MCF 10A (cell line): ENCODE data around the gene THPO. TPM values are rescaled to one million over a fixed set of nuclear protein-coding genes. Genes with fewer than 3 reads are reported as not detected.

Experiments used
- BruUV-seq: library from RNA; stranded (reverse); fragments of 400-500 nt; replicated peaks from 2 replicates; lab custom pipeline; 2021; lab: Mats Ljungman, UMichigan
- CTCF ChIA-PET: fragments of 300-600 bp; sonication (Branson Sonifier 250); formaldehyde crosslinking; extraction: SDS; loops from one replicate; lab custom pipeline; 2021; ENCODE audit warnings: antibody characterized with exemption, inconsistent platforms; lab: Yijun Ruan, JAX
- POLR2A ChIA-PET: fragments of 300-600, 350-650 bp; sonication (Branson Sonifier 250); formaldehyde crosslinking; extraction: SDS; loops from one replicate; lab custom pipeline; 2020; ENCODE audit warnings: antibody characterized with exemption, inconsistent platforms; lab: Yijun Ruan, JAX
- DNase-seq: peaks from one replicate; pipeline ENCODE4 v3.0.0-alpha.2; 2018; ENCODE audit not compliant: unreplicated experiment
- H3K27ac Mint-ChIP-seq: one replicate; pipeline ENCODE4 v1.8.0; 2022; ENCODE audit warnings: mild to moderate bottlenecking, low read depth, mixed read lengths; ENCODE audit not compliant: unreplicated experiment
- H3K27me3 Mint-ChIP-seq: one replicate; pipeline ENCODE4 v1.8.0; 2022; ENCODE audit warnings: mixed read lengths; ENCODE audit not compliant: insufficient read depth, unreplicated experiment
- H3K36me3 Mint-ChIP-seq: one replicate; pipeline ENCODE4 v1.8.0; 2022; ENCODE audit warnings: mild to moderate bottlenecking, moderate library complexity, mixed read lengths; ENCODE audit not compliant: insufficient read depth, unreplicated experiment
- H3K4me1 Mint-ChIP-seq: one replicate; pipeline ENCODE4 v1.8.0; 2022; ENCODE audit warnings: mixed read lengths; ENCODE audit not compliant: insufficient read depth, unreplicated experiment
- H3K4me3 Mint-ChIP-seq: one replicate; pipeline ENCODE4 v1.8.0; 2022; ENCODE audit warnings: mild to moderate bottlenecking, moderate library complexity, mixed read lengths; ENCODE audit not compliant: unreplicated experiment
- H3K9me3 Mint-ChIP-seq: one replicate; pipeline ENCODE4 v1.8.0; 2022; ENCODE audit warnings: mixed read lengths; ENCODE audit not compliant: unreplicated experiment
- intact Hi-C: fragments of 100-400 bp; cut with micrococcal nuclease; formaldehyde crosslinking; loops from 2 replicates; pipeline ENCODE4 v1.14.1; 2022
- total RNA-seq: library from RNA; stranded (reverse); gene quantifications from 2 replicates; pipeline ENCODE4 v1.2.3, GENCODE V29; 2022
- TF ChIP-seq, protein P1 (sequence below): fragments of 200-600 bp; IDR thresholded peaks from one replicate; pipeline ENCODE4 v1.8.0; 2022; ENCODE audit warnings: antibody characterized with exemption, mild to moderate bottlenecking; ENCODE audit not compliant: unreplicated experiment

The THPO gene
- total RNA-seq, 1 experiment from 2014 or later = not detected

DNA sequence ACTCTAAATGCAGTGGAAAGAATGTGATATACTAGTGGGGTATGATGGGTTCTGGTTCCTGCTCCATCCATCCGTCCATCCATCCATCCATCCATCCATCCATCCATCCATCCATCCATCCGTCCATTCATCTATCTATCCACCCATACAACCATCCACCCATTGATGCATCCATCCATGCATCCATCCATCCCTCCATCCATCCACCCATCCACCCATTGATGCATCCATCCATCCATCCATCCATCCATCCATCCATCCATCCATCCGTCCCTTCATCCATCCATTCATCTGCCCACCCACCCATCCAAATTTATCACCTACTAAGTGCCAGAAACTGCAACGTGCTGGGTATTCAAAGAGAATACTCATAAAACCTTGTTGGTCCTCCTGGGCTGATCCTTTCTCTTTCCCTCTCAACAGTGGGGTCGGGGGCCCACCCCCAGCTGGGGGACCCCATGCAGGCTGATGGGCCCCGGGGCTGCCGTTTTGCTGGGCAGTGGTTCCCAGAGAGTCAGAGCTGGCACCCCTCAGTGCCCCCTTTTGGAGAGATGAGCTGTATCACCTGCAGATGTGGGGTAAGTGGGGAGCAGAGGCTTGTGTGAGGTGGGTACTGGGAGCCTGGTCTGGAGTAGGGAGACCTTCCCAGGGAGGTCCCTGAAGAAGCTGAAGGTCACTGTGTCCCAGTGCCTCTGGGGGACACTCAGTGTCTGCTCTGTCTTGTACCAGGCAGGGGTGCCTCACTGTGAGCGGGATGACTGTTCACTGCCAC lies 10.3 kb upstream of the THPO start:
- H3K27ac Mint-ChIP-seq = no peak overlapping the region
- H3K27me3 Mint-ChIP-seq = peaks cover 19% of the 10 kb centered on the region
- no peak overlapping the region for H3K4me3 Mint-ChIP-seq

DNA sequence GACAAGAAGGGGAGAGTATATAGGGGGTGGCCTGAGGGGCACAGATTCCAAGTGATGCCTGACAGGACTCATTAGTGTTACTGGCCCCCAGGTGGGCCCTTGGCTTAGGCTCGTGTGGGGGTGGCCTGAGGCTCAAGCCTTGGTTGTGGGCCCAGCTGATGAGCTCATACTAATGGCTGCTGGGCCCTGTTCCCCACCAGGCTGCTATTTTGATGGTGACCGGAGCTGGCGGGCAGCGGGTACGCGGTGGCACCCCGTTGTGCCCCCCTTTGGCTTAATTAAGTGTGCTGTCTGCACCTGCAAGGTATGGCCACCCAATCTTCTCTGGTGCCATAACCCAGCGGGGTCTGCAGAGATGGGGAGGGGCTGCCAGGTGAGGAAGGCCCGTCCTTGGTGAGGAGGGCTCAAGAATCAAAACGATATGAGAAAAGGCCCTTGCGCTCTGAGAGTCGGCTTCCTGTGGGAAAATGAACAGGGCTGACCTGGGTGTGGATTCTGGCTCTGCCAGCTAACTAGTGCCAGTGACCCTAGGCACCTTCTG lies 9.2 kb upstream of the THPO start:
- DNase-seq = no peak
- no peaks in the 10 kb centered on the region for H3K9me3 Mint-ChIP-seq
- no TSS peak for BruUV-seq
- TF ChIP-seq, protein P1, sequence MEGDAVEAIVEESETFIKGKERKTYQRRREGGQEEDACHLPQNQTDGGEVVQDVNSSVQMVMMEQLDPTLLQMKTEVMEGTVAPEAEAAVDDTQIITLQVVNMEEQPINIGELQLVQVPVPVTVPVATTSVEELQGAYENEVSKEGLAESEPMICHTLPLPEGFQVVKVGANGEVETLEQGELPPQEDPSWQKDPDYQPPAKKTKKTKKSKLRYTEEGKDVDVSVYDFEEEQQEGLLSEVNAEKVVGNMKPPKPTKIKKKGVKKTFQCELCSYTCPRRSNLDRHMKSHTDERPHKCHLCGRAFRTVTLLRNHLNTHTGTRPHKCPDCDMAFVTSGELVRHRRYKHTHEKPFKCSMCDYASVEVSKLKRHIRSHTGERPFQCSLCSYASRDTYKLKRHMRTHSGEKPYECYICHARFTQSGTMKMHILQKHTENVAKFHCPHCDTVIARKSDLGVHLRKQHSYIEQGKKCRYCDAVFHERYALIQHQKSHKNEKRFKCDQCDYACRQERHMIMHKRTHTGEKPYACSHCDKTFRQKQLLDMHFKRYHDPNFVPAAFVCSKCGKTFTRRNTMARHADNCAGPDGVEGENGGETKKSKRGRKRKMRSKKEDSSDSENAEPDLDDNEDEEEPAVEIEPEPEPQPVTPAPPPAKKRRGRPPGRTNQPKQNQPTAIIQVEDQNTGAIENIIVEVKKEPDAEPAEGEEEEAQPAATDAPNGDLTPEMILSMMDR = no peak
- H3K4me3 Mint-ChIP-seq = no peak overlapping the region
- ChIA-PET POLR2A (no interaction called here), CTCF (interaction anchor here (0.7 to 2.1 kb wide), 4 partner anchors 12 to 477 kb away, joined by 4 to 5 read pairs (median 4); no protein-coding TSS in a partner anchor)
- H3K36me3 Mint-ChIP-seq = peaks cover 7% of the 10 kb centered on the region
- no peaks in the 10 kb centered on the region for H3K4me1 Mint-ChIP-seq
- intact Hi-C loops = no loop called here
- H3K27ac Mint-ChIP-seq = no peak overlapping the region
- H3K27me3 Mint-ChIP-seq = peaks cover 19% of the 10 kb centered on the region

More for the DNA sequence above, 10.3 kb upstream of the THPO start:
- peaks cover 7% of the 10 kb centered on the region for H3K36me3 Mint-ChIP-seq
- intact Hi-C loops = no loop called here
- BruUV-seq = no TSS peak
- H3K4me1 Mint-ChIP-seq = no peaks in the 10 kb centered on the region
- no peak for DNase-seq
- POLR2A ChIA-PET = interaction anchor here (0.6 kb wide), 1 partner anchor 54 kb away, joined by 3 read pairs; no protein-coding TSS in a partner anchor
- no peaks in the 10 kb centered on the region for H3K9me3 Mint-ChIP-seq
- TF ChIP-seq, protein P1 = no peak
- CTCF ChIA-PET = interaction anchor here (0.6 to 1.6 kb wide), 5 partner anchors 17 to 169 kb away, joined by 3 to 7 read pairs (median 3); no protein-coding TSS in a partner anchor

DNA sequence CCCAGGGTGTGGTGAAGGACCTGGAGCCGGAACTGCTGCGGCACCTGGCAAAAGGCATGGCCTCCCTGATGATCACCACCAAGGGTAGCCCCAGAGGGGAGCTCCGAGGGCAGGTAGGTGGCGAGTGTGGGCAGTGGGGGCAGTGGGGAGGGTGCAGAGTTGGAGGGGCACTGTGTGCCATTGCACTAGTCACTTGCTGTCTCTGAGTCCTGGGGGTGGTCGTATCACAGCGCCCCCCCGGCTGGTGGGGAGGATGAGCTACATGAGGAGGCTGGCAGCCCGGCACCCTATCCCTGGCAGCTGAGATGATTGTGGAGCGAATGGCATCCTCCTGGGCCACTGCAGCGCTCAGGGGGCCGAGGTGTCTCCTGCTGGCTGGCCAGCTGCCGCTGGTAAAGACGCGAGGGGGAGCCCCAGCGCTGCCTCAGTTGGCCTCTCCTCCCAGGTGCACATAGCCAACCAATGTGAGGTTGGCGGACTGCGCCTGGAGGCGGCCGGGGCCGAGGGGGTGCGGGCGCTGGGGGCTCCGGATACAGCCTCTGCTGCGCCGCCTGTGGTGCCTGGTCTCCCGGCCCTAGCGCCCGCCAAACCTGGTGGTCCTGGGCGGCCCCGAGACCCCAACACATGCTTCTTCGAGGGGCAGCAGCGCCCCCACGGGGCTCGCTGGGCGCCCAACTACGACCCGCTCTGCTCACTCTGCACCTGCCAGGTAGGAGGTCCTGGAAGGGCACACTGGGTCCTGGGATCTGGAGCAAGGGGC lies 8.2 kb upstream of the THPO start:
- H3K27me3 Mint-ChIP-seq = peaks cover 19% of the 10 kb centered on the region
- intact Hi-C loops = no loop called here
- TF ChIP-seq, protein P1 = no peak

More for the DNA sequence above, 8.2 kb upstream of the THPO start:
- H3K4me3 Mint-ChIP-seq = no peak overlapping the region
- no peaks in the 10 kb centered on the region for H3K9me3 Mint-ChIP-seq
- CTCF ChIA-PET = interaction anchor here (0.6 to 2.1 kb wide), 3 partner anchors 66 to 391 kb away, joined by 3 to 5 read pairs (median 4); no protein-coding TSS in a partner anchor
- H3K36me3 Mint-ChIP-seq = peaks cover 7% of the 10 kb centered on the region
- no peak for DNase-seq
- no peaks in the 10 kb centered on the region for H3K4me1 Mint-ChIP-seq
- H3K27ac Mint-ChIP-seq = no peak overlapping the region
- POLR2A ChIA-PET = interaction anchor here (0.6 kb wide), 1 partner anchor 29 kb away, joined by 3 read pairs; no protein-coding TSS in a partner anchor
- no TSS peak for BruUV-seq
